Neural progenitor cell (in vitro differentiated cells): ENCODE measurements around the gene C2. TPM values are rescaled to one million over a fixed set of nuclear protein-coding genes. Genes with fewer than 3 reads are reported as not detected.
"Not testable (repeated sequence)": the region's sequence is repeated elsewhere in the genome, so short reads cannot be mapped to it uniquely, and the experiment has no call there.

Experiments
- DNase-seq: peaks from one replicate; pipeline ENCODE4 v3.0.0-alpha.2; 2016; ENCODE audit warnings: low spot score
- H2AFZ ChIP-seq: fragments of 200-600 bp; sonication (generic); replicated peaks from 2 replicates; pipeline ENCODE4 v1.6.1; 2016; ENCODE audit warnings: antibody characterized with exemption
- H3F3A ChIP-seq: fragments of 200-600 bp; sonication (generic); 2 replicates; pipeline ENCODE4 v1.6.1; 2016; ENCODE audit warnings: antibody characterized with exemption, low read depth
- H3K27ac ChIP-seq: fragments of 200-600 bp; sonication (generic); 2 replicates; pipeline ENCODE4 v1.5.1; 2016; ENCODE audit warnings: mild to moderate bottlenecking
- H3K27me3 ChIP-seq: fragments of 200-600 bp; sonication (generic); 2 replicates; pipeline ENCODE4 v1.6.1; 2016; ENCODE audit warnings: mild to moderate bottlenecking, moderate library complexity
- H3K36me3 ChIP-seq: fragments of 200-600 bp; sonication (generic); 2 replicates; pipeline ENCODE4 v1.5.1; 2016
- H3K4me1 ChIP-seq: fragments of 200-600 bp; sonication (generic); 2 replicates; pipeline ENCODE4 v1.6.1; 2016; ENCODE audit warnings: mixed run types
- H3K4me2 ChIP-seq: fragments of 200-600 bp; sonication (generic); 2 replicates; pipeline ENCODE4 v1.6.1; 2016
- H3K4me3 ChIP-seq: fragments of 200-600 bp; sonication (generic); 2 replicates; pipeline ENCODE4 v1.5.1; 2016
- H3K79me2 ChIP-seq: fragments of 200-600 bp; sonication (generic); 2 replicates; pipeline ENCODE4 v1.6.1; 2016; ENCODE audit warnings: low read depth
- H3K9ac ChIP-seq: fragments of 200-600 bp; sonication (generic); 2 replicates; pipeline ENCODE4 v1.6.1; 2016
- H3K9me3 ChIP-seq: fragments of 200-600 bp; sonication (generic); 2 replicates; pipeline ENCODE4 v1.5.1; 2016; ENCODE audit warnings: low read depth
- H4K20me1 ChIP-seq: fragments of 200-600 bp; sonication (generic); 2 replicates; pipeline ENCODE4 v1.6.1; 2016; ENCODE audit warnings: low read depth
- H3K27ac Mint-ChIP-seq: 3 replicates; pipeline ENCODE4 v1.8.0; 2021; ENCODE audit warnings: mixed read lengths
- H3K27me3 Mint-ChIP-seq: 2 replicates; pipeline ENCODE4 v1.8.0; 2022; ENCODE audit warnings: low read depth, mild to moderate bottlenecking, inconsistent platforms, moderate library complexity, mixed read lengths; ENCODE audit not compliant: insufficient read depth
- H3K36me3 Mint-ChIP-seq: 3 replicates; pipeline ENCODE4 v1.8.0; 2021; ENCODE audit warnings: mixed read lengths
- H3K4me1 Mint-ChIP-seq: 3 replicates; pipeline ENCODE4 v1.8.0; 2021; ENCODE audit warnings: mixed read lengths
- H3K4me3 Mint-ChIP-seq: 3 replicates; pipeline ENCODE4 v1.8.0; 2021; ENCODE audit warnings: mild to moderate bottlenecking, moderate library complexity, mixed read lengths
- H3K9me3 Mint-ChIP-seq: 3 replicates; pipeline ENCODE4 v1.8.0; 2020; ENCODE audit warnings: mixed read lengths
- EZH2 ChIP-seq: fragments of 200-600 bp; sonication (generic); IDR thresholded peaks from 2 replicates; pipeline ENCODE4 v1.6.1; 2017; ENCODE audit warnings: antibody characterized with exemption, mild to moderate bottlenecking, moderate library complexity
- EZH2phosphoT487 ChIP-seq: fragments of 200-600 bp; sonication (generic); IDR thresholded peaks from 2 replicates; pipeline ENCODE4 v1.6.1; 2017; ENCODE audit warnings: antibody characterized with exemption
- total RNA-seq: library from RNA; depleted of rRNA; stranded (reverse); fragments of >200 nt; gene quantifications from 2 replicates; pipeline ENCODE4 v1.2.3, GENCODE V29; 2015; ENCODE audit warnings: low replicate concordance
- TF ChIP-seq, protein P1 (sequence below): fragments of 200-600 bp; sonication (generic); IDR thresholded peaks from 2 replicates; pipeline ENCODE4 v1.5.1; 2017; ENCODE audit warnings: antibody characterized with exemption, mild to moderate bottlenecking

Gene C2
- total RNA-seq, 1 donor from 2014 or later: 1.1 TPM

DNA sequence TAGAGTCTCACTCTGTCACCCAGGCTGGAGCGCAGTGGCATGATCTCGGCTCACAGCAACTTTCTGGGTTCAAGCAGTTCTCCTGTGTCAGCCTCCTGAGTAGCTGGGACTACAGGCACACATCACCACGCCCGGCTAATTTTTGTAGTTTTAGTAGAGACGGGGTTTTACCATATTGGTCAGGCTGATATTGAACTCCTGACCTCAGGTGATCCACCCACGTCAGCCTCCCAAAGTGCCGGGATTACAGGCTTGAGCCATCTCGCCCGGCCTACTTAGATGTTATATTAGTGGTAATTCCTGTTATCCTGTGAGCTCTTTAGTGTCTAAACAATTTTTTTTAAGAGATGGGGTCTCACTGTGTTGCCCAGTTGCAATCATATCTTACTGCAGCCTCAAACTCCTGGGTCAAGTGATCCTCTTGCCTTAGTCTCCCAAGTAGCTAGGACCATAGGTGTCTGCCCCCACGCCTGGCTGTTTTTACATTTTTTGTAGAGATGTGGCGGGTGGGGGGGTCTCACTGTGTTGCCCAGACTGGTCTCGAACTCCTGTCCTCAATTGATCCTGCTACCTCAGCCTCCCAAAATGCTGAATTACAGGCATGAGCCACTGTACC, 50.4 kb downstream of the C2 start:
- H3K9me3 Mint-ChIP-seq: peaks cover 7% of the 10 kb centered on the region
- no peaks in the 10 kb centered on the region for H3K9me3 ChIP-seq
- H3K9ac ChIP-seq: no peak overlapping the region
- peaks cover 10% of the 10 kb centered on the region for H3K27me3 Mint-ChIP-seq
- peaks cover 18% of the 10 kb centered on the region for H3K79me2 ChIP-seq
- DNase-seq: no peak
- no peak overlapping the region for H3K4me2 ChIP-seq
- peaks cover 21% of the 10 kb centered on the region for H3K36me3 Mint-ChIP-seq
- no peaks in the 10 kb centered on the region for H4K20me1 ChIP-seq
- H3K4me3 Mint-ChIP-seq: no peak overlapping the region
- no peak overlapping the region for H2AFZ ChIP-seq
- no peaks in the 10 kb centered on the region for H3K36me3 ChIP-seq
- no peak overlapping the region for H3K4me3 ChIP-seq
- H3K4me1 Mint-ChIP-seq: peaks cover 9% of the 10 kb centered on the region
- no peaks in the 10 kb centered on the region for H3K4me1 ChIP-seq
- no peaks in the 10 kb centered on the region for H3K27me3 ChIP-seq
- no peak overlapping the region for H3K27ac ChIP-seq
- TF ChIP-seq EZH2phosphoT487: no peak
- TF ChIP-seq, protein P1, sequence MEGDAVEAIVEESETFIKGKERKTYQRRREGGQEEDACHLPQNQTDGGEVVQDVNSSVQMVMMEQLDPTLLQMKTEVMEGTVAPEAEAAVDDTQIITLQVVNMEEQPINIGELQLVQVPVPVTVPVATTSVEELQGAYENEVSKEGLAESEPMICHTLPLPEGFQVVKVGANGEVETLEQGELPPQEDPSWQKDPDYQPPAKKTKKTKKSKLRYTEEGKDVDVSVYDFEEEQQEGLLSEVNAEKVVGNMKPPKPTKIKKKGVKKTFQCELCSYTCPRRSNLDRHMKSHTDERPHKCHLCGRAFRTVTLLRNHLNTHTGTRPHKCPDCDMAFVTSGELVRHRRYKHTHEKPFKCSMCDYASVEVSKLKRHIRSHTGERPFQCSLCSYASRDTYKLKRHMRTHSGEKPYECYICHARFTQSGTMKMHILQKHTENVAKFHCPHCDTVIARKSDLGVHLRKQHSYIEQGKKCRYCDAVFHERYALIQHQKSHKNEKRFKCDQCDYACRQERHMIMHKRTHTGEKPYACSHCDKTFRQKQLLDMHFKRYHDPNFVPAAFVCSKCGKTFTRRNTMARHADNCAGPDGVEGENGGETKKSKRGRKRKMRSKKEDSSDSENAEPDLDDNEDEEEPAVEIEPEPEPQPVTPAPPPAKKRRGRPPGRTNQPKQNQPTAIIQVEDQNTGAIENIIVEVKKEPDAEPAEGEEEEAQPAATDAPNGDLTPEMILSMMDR: no peak
- no peak for TF ChIP-seq EZH2
- H3F3A ChIP-seq: peaks cover under 1% of the 10 kb centered on the region
- no peak overlapping the region for H3K27ac Mint-ChIP-seq

DNA sequence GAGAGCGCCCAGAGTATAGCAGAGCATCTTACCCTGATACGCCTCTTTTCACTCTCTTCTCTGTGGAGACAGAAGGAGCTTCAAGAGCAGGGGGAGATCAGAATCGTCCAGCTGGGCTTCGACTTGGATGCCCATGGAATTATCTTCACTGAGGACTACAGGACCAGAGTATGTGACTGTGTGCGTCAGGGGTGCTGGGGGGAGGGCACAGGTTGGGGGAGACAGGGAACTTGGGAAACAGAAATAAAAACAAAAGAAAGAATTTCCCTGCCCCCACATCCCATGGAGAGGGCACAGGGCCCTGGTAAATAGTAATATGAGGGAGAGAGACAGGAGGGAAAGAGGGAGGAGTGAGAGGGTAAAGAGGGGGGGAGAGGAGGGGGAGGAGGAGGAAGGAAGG, 51.3 kb downstream of the C2 start:
- Histone ChIP-seq H3K27me3 (no peaks in the 10 kb centered on the region), H3K79me2 (peaks cover 9% of the 10 kb centered on the region), H3K4me2 (no peak overlapping the region), H3K4me1 (no peaks in the 10 kb centered on the region), H4K20me1 (no peaks in the 10 kb centered on the region), H3K4me3 (no peak overlapping the region), H2AFZ (no peak overlapping the region), H3K27ac (no peak overlapping the region), H3K9me3 (no peaks in the 10 kb centered on the region), H3K36me3 (no peaks in the 10 kb centered on the region), H3K9ac (no peak overlapping the region), H3F3A (no peaks in the 10 kb centered on the region)
- H3K9me3 Mint-ChIP-seq: peaks cover 7% of the 10 kb centered on the region
- H3K36me3 Mint-ChIP-seq: peaks cover 16% of the 10 kb centered on the region
- peaks cover 7% of the 10 kb centered on the region for H3K27me3 Mint-ChIP-seq
- no peak overlapping the region for H3K27ac Mint-ChIP-seq
- TF ChIP-seq, protein P1: no peak
- TF ChIP-seq EZH2phosphoT487: no peak
- TF ChIP-seq EZH2: no peak
- no peak for DNase-seq
- H3K4me3 Mint-ChIP-seq: no peak overlapping the region
- no peaks in the 10 kb centered on the region for H3K4me1 Mint-ChIP-seq

DNA sequence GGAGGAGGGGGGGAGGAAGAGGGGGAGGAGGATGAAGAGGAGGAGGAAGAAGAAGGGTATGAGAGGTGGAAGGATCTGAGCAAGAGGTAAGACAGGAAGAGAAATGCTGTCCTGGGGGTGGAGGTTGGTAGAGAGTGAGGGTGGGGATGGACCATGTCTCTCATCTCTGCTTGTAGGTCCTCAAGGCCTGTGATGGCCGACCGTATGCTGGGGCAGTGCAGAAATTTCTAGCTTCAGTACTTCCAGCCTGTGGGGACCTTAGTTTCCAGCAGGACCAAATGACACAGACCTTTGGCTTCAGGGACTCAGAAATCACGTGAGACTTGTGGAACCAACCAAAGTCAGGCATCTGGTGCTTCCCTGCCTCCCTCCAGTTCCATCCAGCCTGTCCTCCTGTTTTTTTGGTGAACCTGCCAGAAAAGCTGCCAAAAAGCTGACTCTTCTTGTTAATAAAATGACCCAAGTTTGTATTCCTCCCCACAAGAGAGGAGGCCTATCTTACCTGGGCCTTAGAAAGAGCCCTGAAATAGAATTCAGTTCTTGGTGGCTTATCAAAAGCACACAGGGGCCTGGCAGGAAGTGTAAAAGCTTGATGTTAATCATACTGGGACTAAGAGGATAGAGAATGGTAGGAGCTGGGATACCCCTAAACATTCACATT, 51.9 kb downstream of the C2 start:
- TF ChIP-seq EZH2 (no peak), EZH2phosphoT487 (no peak)
- TF ChIP-seq, protein P1: no peak
- Histone ChIP-seq H3K27ac (no peak overlapping the region), H2AFZ (no peak overlapping the region), H3K4me2 (no peak overlapping the region), H4K20me1 (no peaks in the 10 kb centered on the region), H3F3A (no peaks in the 10 kb centered on the region), H3K9ac (no peak overlapping the region), H3K27me3 (no peaks in the 10 kb centered on the region), H3K79me2 (peaks cover 3% of the 10 kb centered on the region), H3K4me1 (no peaks in the 10 kb centered on the region), H3K4me3 (no peak overlapping the region), H3K36me3 (no peaks in the 10 kb centered on the region), H3K9me3 (no peaks in the 10 kb centered on the region)
- DNase-seq: no peak
- H3K36me3 Mint-ChIP-seq: peaks cover 13% of the 10 kb centered on the region
- no peak overlapping the region for H3K27ac Mint-ChIP-seq
- H3K4me3 Mint-ChIP-seq: no peak overlapping the region
- no peaks in the 10 kb centered on the region for H3K4me1 Mint-ChIP-seq
- peaks cover 7% of the 10 kb centered on the region for H3K9me3 Mint-ChIP-seq
- peaks cover 7% of the 10 kb centered on the region for H3K27me3 Mint-ChIP-seq

DNA sequence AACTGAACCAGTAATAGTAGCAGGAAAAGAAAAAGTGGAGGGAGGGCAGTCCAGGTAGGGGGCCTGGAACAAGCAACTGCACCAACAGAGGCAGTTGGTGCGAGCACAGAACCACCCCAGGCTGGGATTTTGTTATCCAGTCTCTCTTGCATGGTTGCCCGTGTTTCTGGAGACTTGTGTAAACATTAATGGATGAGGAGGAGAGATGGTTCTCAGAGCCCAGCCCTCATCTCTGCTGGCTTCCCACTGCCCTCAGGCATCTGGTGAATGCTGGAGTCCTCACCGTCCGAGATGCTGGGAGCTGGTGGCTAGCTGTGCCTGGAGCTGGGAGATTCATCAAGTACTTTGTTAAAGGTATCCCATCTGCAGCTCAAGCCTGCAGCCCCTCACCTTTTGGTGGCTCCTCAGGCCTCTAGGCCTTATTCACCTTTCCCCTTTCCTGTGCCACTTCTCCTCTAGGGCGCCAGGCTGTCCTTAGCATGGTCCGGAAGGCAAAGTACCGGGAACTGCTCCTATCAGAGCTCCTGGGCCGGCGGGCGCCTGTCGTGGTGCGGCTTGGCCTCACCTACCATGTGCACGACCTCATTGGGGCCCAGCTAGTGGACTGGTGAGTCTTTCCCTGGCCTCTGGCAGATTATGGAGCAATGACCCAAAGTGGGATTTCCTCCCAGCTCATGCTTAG, 52.8 kb downstream of the C2 start:
- not testable (repeated sequence) for H3K27ac ChIP-seq, H3K27ac Mint-ChIP-seq, H3K4me1 ChIP-seq, H3K36me3 ChIP-seq, H3K27me3 Mint-ChIP-seq, H2AFZ ChIP-seq, H3K4me3 Mint-ChIP-seq, H3K9me3 ChIP-seq, H3K4me2 ChIP-seq, H3F3A ChIP-seq, H3K4me1 Mint-ChIP-seq, H3K9me3 Mint-ChIP-seq, DNase-seq, H3K36me3 Mint-ChIP-seq, H3K4me3 ChIP-seq, H3K9ac ChIP-seq, H3K27me3 ChIP-seq, H3K79me2 ChIP-seq, H4K20me1 ChIP-seq

DNA sequence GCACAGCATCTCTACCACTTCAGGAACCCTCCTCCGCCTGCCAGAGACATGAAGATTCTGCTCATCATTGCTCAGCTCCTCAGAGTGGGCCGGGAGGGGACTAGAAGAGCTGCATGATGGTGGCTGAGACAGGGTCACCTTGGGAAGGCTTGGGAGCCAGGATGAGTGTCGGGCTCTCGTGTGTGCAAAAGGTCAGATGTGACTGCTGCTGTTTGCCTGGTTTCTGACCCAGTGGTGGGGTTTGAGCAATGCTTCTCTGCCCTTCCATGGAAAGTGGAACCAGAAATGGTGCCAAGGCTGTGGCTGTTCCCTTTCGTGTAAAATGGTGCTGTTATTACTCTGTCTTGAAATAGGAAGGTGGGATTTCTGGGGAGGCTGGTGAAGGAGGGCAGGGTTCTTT, 53.5 kb downstream of the C2 start:
- not testable (repeated sequence) for H3K79me2 ChIP-seq, H4K20me1 ChIP-seq, H3K27ac Mint-ChIP-seq, H3K27ac ChIP-seq, H3K27me3 Mint-ChIP-seq, H3K9me3 Mint-ChIP-seq, H3K36me3 ChIP-seq, H3K4me3 Mint-ChIP-seq, DNase-seq, H3K4me1 Mint-ChIP-seq, H3K27me3 ChIP-seq, H3K36me3 Mint-ChIP-seq, H3K9ac ChIP-seq, H3K4me3 ChIP-seq, H3K4me1 ChIP-seq, H2AFZ ChIP-seq, H3F3A ChIP-seq, H3K9me3 ChIP-seq, H3K4me2 ChIP-seq
